ENCODE results near the gene PPM1D.

DNA sequence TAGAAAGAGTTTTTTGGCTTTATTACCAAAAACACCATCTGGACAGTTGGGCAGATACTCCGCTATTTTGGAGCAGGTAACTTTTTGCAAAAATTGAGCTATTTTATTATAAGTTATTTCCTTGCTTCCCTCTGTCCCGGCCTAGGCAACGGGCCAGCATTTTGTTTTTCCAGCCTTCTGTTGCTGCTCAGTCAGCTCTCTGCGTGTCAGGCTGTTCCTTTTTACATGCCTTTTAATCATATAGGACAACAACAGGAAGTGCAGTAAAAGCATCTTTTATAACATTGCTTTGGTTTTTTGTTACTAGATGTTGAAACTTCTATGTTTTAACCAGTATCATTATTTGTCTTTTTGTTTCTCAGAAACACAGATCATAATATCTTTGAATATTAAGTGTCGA, 30.4 kb downstream of the PPM1D start:
- TF ChIP-seq EGR1 (IDR thresholded peaks at IDR 0.05) (no peak), EP300 (IDR thresholded peaks at IDR 0.05; ENCODE audit: borderline replicate concordance) (no peak), RAD21 (IDR thresholded peaks at IDR 0.05; ENCODE audit: low read depth) (no peak), CEBPB (IDR thresholded peaks at IDR 0.05) (no peak), TAF1 (IDR thresholded peaks at IDR 0.05; ENCODE audit: low read depth) (no peak), FOXM1 (IDR thresholded peaks at IDR 0.05; ENCODE audit: borderline replicate concordance, low read depth) (no peak), NFIC (IDR thresholded peaks at IDR 0.05) (no peak), TEAD4 (IDR thresholded peaks at IDR 0.05) (no peak), YY1 (IDR thresholded peaks at IDR 0.05; ENCODE audit: low read depth) (no peak)
- TF ChIP-seq, protein P1, sequence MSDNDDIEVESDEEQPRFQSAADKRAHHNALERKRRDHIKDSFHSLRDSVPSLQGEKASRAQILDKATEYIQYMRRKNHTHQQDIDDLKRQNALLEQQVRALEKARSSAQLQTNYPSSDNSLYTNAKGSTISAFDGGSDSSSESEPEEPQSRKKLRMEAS (IDR thresholded peaks at IDR 0.05): no peak
- TF ChIP-seq, protein P2, sequence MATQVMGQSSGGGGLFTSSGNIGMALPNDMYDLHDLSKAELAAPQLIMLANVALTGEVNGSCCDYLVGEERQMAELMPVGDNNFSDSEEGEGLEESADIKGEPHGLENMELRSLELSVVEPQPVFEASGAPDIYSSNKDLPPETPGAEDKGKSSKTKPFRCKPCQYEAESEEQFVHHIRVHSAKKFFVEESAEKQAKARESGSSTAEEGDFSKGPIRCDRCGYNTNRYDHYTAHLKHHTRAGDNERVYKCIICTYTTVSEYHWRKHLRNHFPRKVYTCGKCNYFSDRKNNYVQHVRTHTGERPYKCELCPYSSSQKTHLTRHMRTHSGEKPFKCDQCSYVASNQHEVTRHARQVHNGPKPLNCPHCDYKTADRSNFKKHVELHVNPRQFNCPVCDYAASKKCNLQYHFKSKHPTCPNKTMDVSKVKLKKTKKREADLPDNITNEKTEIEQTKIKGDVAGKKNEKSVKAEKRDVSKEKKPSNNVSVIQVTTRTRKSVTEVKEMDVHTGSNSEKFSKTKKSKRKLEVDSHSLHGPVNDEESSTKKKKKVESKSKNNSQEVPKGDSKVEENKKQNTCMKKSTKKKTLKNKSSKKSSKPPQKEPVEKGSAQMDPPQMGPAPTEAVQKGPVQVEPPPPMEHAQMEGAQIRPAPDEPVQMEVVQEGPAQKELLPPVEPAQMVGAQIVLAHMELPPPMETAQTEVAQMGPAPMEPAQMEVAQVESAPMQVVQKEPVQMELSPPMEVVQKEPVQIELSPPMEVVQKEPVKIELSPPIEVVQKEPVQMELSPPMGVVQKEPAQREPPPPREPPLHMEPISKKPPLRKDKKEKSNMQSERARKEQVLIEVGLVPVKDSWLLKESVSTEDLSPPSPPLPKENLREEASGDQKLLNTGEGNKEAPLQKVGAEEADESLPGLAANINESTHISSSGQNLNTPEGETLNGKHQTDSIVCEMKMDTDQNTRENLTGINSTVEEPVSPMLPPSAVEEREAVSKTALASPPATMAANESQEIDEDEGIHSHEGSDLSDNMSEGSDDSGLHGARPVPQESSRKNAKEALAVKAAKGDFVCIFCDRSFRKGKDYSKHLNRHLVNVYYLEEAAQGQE (IDR thresholded peaks at IDR 0.05; ENCODE audit: low read depth): no peak
